Measurements from ENCODE around the gene OPN1SW. TPM values are rescaled to one million over a fixed set of nuclear protein-coding genes. Genes with fewer than 3 reads are reported as not detected.

Gene OPN1SW
- total RNA-seq, 4 donors from 2014 or later, result not detected

DNA sequence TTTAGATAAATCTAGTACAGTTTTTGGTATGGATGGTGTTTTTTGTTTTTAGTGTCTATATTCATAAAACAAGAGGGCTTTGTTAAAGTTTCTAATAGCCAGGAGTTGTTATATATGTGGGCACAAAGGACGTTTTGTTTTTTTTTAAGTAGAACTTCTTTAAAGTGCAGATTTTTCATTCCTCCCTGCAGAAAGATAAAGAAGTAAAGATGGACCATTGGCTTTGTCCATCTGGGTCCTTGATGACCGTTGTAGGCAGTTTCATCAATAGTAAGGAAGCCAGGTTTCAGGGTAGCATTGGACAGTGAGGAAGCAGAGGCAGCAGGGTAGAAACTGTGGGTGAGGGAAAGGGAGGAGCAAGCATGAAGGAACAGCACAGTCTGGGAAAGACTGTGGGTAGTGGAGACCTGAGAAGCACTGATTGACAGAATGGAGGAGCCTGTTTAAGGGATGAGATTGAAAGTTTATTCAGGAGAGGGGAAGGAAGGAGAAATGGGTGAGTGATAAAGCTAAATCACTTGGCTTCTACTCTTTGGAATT lies 31.2 kb downstream of the OPN1SW start:
- TF ChIP-seq POLR2A (IDR thresholded peaks at IDR 0.05) (no peak), CTCF (IDR thresholded peaks at IDR 0.05) (no peak)
- intact Hi-C loops (cut with DNase I; ENCODE audit: low total_unique reads), result no loop called here
- DNase-seq (ENCODE audit: low spot score in 2 of 2), result no peak
- no peak overlapping the region for H3K4me3 ChIP-seq (ENCODE audit: low read depth, poor library complexity, severe bottlenecking)
- 50 to 55% methylated on average over 2 of the region's 2 CpGs for WGBS, 2 donors

DNA sequence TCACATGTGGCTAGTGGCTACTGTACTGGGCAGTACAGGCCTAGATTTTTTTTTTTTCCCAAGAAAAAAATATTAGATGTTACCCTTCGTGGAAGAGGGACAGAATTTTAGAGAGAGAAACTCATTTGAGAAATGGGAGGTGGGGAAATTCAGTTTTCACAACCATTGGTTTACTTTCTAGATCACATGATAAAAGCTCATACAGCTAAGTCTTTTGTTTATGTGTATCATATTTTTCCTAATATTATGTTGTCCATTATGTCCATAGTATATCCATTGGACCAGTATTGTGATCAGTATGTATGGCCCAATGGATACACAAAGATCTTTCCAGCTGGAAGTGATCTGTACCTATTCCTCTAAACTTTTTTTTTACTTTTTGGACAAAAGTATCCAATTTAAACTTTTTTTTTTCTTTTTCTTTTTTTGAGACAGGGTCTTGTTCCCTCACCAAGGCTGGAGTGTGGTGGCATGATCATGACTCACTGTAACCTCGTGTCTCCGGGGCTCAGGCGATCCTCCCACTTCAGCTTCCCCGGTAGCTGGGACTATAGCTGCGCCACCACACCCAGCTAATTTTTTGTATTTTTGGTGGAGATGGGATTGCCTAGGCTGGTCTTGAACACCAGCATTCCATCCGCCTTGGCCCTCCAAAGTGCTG lies 32.4 kb downstream of the OPN1SW start:
- intact Hi-C loops (cut with DNase I; ENCODE audit: low total_unique reads), result no loop called here
- WGBS, 2 donors, result 69 to 74% methylated on average over 7 of the region's 7 CpGs
- H3K4me3 ChIP-seq (ENCODE audit: low read depth, poor library complexity, severe bottlenecking), result no peak overlapping the region
- TF ChIP-seq POLR2A (IDR thresholded peaks at IDR 0.05) (no peak), CTCF (IDR thresholded peaks at IDR 0.05) (no peak)
- DNase-seq (ENCODE audit: low spot score in 2 of 2), result peak in 1 of 2 donors; percentile 27

DNA sequence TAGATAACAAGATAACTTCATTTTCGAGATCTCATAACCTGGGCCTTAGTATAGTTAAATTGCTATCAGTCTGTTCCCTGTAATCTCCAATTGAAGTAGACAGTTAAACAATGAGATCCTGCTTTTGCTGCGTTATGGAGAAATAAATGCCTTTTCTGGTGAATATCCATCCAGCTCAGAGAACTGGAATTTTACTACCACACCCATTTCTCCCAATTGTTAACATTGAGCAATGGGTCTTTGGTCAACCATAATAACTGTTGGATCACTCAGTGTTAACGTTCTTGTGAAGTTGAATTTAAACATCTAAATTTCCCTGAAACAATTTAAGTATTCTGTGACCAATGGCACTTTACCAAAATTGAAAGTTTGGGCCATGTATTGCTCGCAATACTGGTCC lies 33.4 kb downstream of the OPN1SW start:
- WGBS, 2 donors, result 63 to 71% methylated on average over 4 of the region's 4 CpGs
- no peak overlapping the region for H3K4me3 ChIP-seq (ENCODE audit: low read depth, poor library complexity, severe bottlenecking)
- intact Hi-C loops (cut with DNase I; ENCODE audit: low total_unique reads), result no loop called here
- DNase-seq (ENCODE audit: low spot score in 2 of 2), result no peak
- TF ChIP-seq POLR2A (IDR thresholded peaks at IDR 0.05) (no peak), CTCF (IDR thresholded peaks at IDR 0.05) (no peak)

DNA sequence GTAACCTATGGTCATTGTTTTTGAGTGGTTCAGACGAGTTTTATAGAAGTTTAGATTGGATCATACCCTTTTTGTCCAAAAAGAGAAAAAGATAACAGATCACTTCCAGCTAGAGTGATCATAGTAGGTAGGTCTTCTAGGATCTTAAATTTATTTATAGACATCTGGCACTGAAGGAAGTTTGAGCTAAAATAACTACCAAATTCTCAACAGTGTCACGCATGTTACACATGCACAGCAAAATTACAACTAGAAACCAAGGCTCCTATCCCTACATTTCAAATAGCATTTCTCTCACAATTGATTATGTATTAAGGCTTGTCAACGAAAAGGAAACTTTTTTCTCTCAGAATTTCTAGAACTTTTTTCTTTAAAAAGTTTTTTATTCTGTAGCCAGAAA lies 34.1 kb downstream of the OPN1SW start:
- H3K4me3 ChIP-seq (ENCODE audit: low read depth, poor library complexity, severe bottlenecking), result no peak overlapping the region
- WGBS, 2 donors, result 42 to 55% methylated on average over 3 of the region's 3 CpGs
- TF ChIP-seq CTCF (IDR thresholded peaks at IDR 0.05), result no peak
- no peak for TF ChIP-seq POLR2A (IDR thresholded peaks at IDR 0.05)
- intact Hi-C loops (cut with DNase I; ENCODE audit: low total_unique reads), result no loop called here
- no peak for DNase-seq (ENCODE audit: low spot score in 2 of 2)

DNA sequence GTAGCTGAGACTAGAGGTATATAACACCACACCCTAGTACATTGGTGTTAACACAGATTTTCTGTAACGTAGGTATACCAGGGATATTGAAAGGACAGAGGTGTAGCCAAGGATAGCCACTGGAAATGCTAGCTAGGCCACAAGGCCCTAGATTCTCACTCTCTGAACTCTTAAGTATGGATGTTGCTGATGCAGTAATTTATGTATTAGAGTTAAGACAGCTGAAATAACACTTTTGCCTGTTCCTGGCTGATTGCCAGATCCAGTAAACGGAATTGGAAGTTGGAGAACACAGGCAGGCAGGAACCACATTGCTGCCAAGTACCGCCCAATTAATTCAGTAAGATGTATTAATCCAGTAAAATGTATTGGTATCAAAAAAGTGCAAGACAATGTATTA lies 34.6 kb downstream of the OPN1SW start:
- peak in 1 of 2 donors; percentile 37 for DNase-seq (ENCODE audit: low spot score in 2 of 2)
- TF ChIP-seq CTCF (IDR thresholded peaks at IDR 0.05) (no peak), POLR2A (IDR thresholded peaks at IDR 0.05) (no peak)
- intact Hi-C loops (cut with DNase I; ENCODE audit: low total_unique reads), result no loop called here
- no peak overlapping the region for H3K4me3 ChIP-seq (ENCODE audit: low read depth, poor library complexity, severe bottlenecking)
- 27 to 36% methylated on average over 3 of the region's 3 CpGs for WGBS, 2 donors
